Esophagus squamous epithelium (tissue), 4 donors: Measurements from ENCODE around the gene DELE1.

Experiments
- POLR2A ChIP-seq, 4 donors: fragments of 450-650 bp; IDR thresholded peaks; one replicate each; pipeline ENCODE4 v1.6.1; 2017; ENCODE audit warnings: antibody characterized with exemption in 4 of 4, mild to moderate bottlenecking in 4 of 4, moderate library complexity in 3 of 4
- TF ChIP-seq, protein P1 (sequence below), 6 experiments: fragments of 450-650 bp in 4 of 6; fragments of 200-600 bp in 2 of 6; sonication (generic) in 2 of 6; IDR thresholded peaks; one replicate each; pipeline ENCODE4 v1.5.1; 2016 to 2019; ENCODE audit warnings: antibody characterized with exemption in 6 of 6, mild to moderate bottlenecking in 4 of 6, moderate library complexity in 4 of 6

DNA sequence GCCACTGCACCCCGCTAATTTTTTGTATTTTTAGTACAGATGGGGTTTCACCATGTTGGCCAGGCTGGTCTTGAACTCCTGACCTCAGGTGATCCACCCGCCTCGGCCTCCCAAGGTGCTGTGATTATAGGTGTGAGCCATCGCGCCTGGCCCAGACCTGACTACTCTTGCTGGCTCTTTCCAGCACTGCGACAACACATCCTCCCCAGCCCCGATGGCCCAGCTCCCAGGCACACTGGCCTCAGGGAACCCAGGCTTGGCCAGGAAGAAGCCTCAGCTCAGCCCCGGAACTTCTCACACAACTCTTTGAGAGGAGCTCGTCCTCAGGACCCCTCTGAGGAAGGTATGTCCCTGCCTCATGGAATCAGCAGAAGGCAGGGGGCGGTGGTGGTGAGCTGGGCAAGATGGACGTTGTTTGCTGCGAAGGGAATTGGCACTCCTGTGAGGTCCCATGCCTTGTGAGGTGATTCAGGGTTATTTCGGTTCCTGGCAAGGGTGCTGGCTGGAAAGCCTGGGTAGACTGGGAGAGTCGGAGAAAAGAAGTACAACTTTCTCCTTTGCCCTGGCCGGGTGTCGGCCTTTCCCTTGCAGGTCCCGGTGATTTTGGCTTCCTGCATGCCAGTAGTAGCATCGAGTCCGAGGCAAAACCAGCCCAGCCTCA is 5.9 kb downstream of the DELE1 start:
- TF ChIP-seq, protein P1, sequence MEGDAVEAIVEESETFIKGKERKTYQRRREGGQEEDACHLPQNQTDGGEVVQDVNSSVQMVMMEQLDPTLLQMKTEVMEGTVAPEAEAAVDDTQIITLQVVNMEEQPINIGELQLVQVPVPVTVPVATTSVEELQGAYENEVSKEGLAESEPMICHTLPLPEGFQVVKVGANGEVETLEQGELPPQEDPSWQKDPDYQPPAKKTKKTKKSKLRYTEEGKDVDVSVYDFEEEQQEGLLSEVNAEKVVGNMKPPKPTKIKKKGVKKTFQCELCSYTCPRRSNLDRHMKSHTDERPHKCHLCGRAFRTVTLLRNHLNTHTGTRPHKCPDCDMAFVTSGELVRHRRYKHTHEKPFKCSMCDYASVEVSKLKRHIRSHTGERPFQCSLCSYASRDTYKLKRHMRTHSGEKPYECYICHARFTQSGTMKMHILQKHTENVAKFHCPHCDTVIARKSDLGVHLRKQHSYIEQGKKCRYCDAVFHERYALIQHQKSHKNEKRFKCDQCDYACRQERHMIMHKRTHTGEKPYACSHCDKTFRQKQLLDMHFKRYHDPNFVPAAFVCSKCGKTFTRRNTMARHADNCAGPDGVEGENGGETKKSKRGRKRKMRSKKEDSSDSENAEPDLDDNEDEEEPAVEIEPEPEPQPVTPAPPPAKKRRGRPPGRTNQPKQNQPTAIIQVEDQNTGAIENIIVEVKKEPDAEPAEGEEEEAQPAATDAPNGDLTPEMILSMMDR (IDR thresholded peaks at IDR 0.05) = no peak
- no peak for TF ChIP-seq POLR2A (IDR thresholded peaks at IDR 0.05)
